AG04449 (cell line): ENCODE results near the gene RNU2-63P.
"Not testable (repeated sequence)": the region's sequence is repeated elsewhere in the genome, so short reads cannot be mapped to it uniquely, and the experiment has no call there.

Experiments used
- CTCF ChIA-PET: fragments of 350-600 bp; formaldehyde crosslinking; extraction: SDS; loops from one replicate; lab custom pipeline; 2021; ENCODE audit warnings: antibody characterized with exemption; lab: Yijun Ruan, JAX
- POLR2A ChIA-PET: fragments of 400-600, 350-600 bp; formaldehyde crosslinking; extraction: SDS; loops from one replicate; lab custom pipeline; 2020; ENCODE audit warnings: antibody characterized with exemption, inconsistent platforms; lab: Yijun Ruan, JAX
- DNase-seq: peaks from one replicate; pipeline ENCODE4 v3.0.0-alpha.2; 2010; ENCODE audit warnings: low read depth, low spot score
- H3K4me3 ChIP-seq: 2 replicates; pipeline ENCODE4 v1.5.1; 2011; ENCODE audit warnings: low read depth, mild to moderate bottlenecking, control low read depth, low read length
- TF ChIP-seq, protein P1 (sequence below): IDR thresholded peaks from one replicate; pipeline ENCODE4 v1.5.1; 2011; ENCODE audit warnings: mild to moderate bottlenecking, moderate library complexity, low read length, control low read depth, inconsistent platforms; ENCODE audit not compliant: insufficient read depth; ENCODE audit errors: missing control alignments

The RNU2-63P gene

DNA sequence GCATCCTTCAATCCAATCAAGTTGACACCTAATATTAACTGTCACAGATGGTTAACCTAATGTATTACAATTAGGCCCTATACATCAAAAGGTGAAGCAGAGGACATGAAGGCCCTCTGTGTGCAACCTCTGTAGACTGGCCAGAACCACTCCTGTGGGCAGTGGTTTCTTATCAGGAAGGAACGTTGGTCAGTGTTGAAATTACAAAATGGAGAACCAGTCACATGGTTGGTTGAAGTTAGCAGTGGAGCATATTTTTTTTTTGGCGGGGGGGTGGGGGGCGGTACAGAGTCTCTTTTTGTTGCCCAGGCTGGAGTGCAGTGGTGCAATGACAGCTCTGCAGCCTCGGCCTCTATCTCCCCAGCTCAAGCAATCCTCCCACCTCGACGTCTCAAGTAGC lies 19.8 kb downstream of the RNU2-63P start:
- TF ChIP-seq, protein P1, sequence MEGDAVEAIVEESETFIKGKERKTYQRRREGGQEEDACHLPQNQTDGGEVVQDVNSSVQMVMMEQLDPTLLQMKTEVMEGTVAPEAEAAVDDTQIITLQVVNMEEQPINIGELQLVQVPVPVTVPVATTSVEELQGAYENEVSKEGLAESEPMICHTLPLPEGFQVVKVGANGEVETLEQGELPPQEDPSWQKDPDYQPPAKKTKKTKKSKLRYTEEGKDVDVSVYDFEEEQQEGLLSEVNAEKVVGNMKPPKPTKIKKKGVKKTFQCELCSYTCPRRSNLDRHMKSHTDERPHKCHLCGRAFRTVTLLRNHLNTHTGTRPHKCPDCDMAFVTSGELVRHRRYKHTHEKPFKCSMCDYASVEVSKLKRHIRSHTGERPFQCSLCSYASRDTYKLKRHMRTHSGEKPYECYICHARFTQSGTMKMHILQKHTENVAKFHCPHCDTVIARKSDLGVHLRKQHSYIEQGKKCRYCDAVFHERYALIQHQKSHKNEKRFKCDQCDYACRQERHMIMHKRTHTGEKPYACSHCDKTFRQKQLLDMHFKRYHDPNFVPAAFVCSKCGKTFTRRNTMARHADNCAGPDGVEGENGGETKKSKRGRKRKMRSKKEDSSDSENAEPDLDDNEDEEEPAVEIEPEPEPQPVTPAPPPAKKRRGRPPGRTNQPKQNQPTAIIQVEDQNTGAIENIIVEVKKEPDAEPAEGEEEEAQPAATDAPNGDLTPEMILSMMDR, result no peak
- ChIA-PET CTCF (interaction anchor here (1.2 kb wide), 1 partner anchor 8 kb away, joined by 4 read pairs; no protein-coding TSS in a partner anchor), POLR2A (no interaction called here)
- DNase-seq, result no peak
- no peak overlapping the region for H3K4me3 ChIP-seq

DNA sequence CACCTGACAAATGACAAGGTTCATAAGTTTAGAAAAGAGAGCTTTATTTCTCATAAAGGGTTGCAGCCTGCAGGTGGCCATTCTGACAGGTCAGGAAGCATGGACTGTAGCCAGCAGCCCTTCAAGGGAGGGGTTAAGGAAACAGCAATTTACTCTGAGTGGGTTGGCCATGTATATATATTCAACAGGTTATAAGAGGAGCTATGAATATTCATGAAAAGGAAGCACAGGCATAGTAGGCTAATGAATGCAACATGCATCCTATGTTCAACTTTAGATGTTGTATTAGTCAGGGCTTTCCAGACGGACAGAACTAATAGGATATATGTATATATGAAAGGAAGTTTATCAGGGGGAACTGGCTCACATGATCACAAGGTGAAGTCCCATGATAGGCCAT lies 20.6 kb downstream of the RNU2-63P start:
- DNase-seq, result no peak
- CTCF ChIA-PET, result interaction anchor here (1.2 kb wide), 1 partner anchor 9 kb away, joined by 4 read pairs; no protein-coding TSS in a partner anchor
- TF ChIP-seq, protein P1, result no peak
- POLR2A ChIA-PET, result no interaction called here
- H3K4me3 ChIP-seq, result no peak overlapping the region

DNA sequence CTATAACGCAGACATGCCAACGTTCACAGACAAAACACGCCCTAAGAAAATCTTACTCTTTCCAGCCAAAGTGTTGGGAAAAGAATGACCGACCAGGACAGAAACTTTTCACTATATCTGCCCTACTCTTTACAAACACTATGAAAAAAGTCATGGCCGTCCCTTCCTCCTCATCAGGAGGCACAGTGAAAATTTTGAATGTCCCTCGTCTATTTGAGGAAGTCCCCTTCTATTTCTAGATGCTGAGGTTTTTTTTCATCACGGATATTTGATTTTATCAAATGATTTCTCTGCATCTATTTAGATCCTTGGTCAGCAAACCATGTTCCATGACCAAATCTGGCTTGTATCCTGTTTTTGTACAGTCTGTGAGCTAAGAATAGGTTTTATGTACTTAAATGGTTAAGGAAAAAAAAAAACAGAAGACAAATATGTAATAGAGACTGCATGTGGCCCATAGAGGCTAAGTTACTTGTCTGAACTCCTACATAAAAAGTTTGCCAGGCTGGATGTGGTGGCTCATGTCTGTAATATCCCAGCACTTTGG lies 22.0 kb downstream of the RNU2-63P start:
- POLR2A ChIA-PET, CTCF ChIA-PET, DNase-seq, H3K4me3 ChIP-seq: not testable (repeated sequence)

DNA sequence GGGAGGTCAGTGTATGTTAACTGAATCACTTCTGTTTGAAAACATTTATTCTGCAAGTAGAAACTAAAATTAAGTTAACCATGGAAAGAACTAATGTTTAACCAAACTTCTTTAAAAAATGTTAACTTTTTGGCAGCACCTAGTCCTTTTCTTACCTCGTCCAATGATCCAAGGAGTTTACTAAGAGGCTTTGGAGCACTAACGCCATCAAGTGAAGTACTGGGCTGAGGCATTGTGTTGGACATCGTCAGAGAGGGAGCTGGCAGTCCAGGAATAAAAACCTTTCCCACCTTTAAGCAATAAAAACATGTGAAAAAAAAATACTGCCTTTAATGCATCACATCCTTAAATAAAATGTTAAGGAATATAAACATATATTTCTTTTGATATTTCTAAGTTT lies 23.8 kb downstream of the RNU2-63P start:
- CTCF ChIA-PET, POLR2A ChIA-PET, DNase-seq, H3K4me3 ChIP-seq: not testable (repeated sequence)

DNA sequence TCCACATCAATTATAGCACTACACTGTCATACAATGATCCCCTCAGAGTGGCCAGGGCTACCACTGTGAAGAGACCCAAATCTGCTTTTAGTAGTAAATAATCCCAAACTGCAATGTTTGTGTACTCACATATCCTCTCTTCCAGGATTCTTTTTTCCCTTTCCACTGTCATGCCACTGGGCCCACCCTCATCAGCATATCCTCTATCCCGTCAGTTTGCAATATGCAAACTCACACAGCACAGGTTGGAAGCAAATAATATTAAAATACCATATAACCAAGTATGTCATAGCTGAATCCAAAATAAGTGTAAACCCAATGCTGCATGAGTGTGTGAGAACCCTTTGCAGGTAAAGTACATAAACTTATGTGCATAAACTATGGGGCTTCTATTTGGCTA lies 28.9 kb downstream of the RNU2-63P start:
- H3K4me3 ChIP-seq, POLR2A ChIA-PET, CTCF ChIA-PET, DNase-seq: not testable (repeated sequence)

DNA sequence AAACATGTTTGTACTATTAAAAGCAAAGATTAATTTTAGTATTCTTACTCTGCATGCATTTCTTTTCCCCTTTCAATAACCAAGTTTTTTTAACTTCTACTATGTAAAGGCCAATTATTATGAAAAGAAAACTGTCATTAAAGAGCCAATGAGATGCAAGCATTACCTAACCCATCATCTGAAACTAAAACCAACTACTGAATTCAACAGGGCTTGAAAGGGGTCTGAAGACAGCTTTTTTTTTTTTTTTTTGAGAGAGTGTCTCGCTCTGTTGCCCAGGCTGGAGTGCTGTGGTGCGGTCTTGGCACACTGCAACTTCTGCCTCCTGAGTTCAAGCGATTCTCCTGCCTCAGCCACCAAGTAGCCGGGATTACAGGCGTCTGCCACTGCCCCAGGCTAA lies 30.4 kb downstream of the RNU2-63P start:
- H3K4me3 ChIP-seq, CTCF ChIA-PET, POLR2A ChIA-PET: not testable (repeated sequence)

DNA sequence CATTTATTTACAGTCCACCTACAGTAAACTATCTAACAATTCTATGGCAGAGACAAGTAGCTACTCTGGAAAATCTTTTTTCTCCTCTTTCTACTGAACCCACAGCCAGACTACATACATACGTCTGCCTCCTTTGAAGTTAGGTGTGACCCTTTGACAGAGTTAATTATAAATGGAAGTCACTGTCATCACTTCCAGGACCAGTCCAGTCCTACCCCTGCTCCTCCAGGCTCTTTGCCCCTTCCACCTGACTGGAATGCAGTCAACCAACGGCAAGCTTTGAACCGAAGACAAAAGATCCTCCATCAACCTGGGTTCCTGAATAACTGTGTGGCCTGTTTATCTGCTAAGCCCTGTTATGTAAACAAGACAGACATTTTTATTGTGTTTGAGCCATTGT lies 35.2 kb downstream of the RNU2-63P start:
- POLR2A ChIA-PET, H3K4me3 ChIP-seq, CTCF ChIA-PET, DNase-seq: not testable (repeated sequence)

More for the DNA sequence above, 30.4 kb downstream of the RNU2-63P start:
- not testable (repeated sequence) for DNase-seq

DNA sequence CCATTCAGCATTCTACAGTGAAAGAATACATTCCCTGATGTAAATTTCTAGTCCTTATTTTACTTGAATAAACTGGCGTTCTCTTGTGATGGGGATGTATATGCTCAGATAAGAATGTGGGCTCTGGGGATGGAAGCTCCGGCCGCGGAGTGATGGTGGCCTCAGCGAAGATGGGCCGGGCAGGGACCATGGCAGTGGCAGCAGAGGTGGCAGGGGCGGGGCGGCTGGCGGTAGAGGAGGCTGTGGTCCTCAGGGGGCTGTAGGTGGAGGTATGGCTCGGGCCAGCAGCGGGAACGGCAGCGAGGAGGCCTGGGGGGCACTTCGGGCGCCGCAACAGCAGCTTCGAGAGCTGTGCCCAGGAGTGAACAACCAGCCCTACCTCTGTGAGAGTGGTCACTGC lies 44.0 kb downstream of the RNU2-63P start:
- H3K4me3 ChIP-seq, DNase-seq, CTCF ChIA-PET, POLR2A ChIA-PET: not testable (repeated sequence)
